ENCODE measurements around the gene SLC35G1. TPM values are rescaled to one million over a fixed set of nuclear protein-coding genes. Genes with fewer than 3 reads are reported as not detected.
A peak's percentile ranks its signal among the peaks of the same experiment; 100 is the strongest.

Gene SLC35G1
- total and polyA plus RNA-seq, 2 of the 8 experiments (the other 6 are each of a cell fraction or from before 2014, with no cell fraction given) = 6.2 to 6.4 TPM

- TF ChIP-seq HDAC2 (IDR thresholded peaks at IDR 0.05; ENCODE audit: borderline replicate concordance in 1 of 2, low read depth in 2 of 2, low read length in 2 of 2) (0 out of 4 replicates have a peak, but pooled peaks of 1 of the 2 experiments have one; percentile 24), TAF1 (IDR thresholded peaks at IDR 0.05; ENCODE audit: low read depth, low read length) (peak; percentile 71), POLR2A (IDR thresholded peaks at IDR 0.05; ENCODE audit: control extremely low read depth in 1 of 2, low read depth in 2 of 2, low read length in 2 of 2) (peak; percentile 72 to 85), SRF (IDR thresholded peaks at IDR 0.05; ENCODE audit: low read depth, low read length) (no peak), KDM4A (IDR thresholded peaks at IDR 0.05; ENCODE audit: low read depth, low read length, severe bottlenecking) (peak; percentile 99), CHD7 (IDR thresholded peaks at IDR 0.05; ENCODE audit: insufficient replicate concordance, low read length) (no peak), ATF3 (IDR thresholded peaks at IDR 0.05; ENCODE audit: insufficient read depth, low read depth, low read length) (no peak), CHD1 (IDR thresholded peaks at IDR 0.05; ENCODE audit: low read depth, low read length) (no peak), CTBP2 (IDR thresholded peaks at IDR 0.05; ENCODE audit: borderline replicate concordance, insufficient read depth, insufficient read length, low read length) (no peak)
Measured at GRCh38 chr10:93893646-93894515, at the start of gene SLC35G1 (continued).

All from H1 (cell line).